H1 (cell line): Measurements from ENCODE around the gene TSPAN4. TPM values are rescaled to one million over a fixed set of nuclear protein-coding genes. Genes with fewer than 3 reads are reported as not detected.

ENCODE experiments used
- CTCF ChIA-PET: fragments of 300-600 bp; sonication (Branson Sonifier 250); formaldehyde crosslinking; loops from one replicate; lab custom pipeline; 2021; ENCODE audit not compliant: partially characterized antibody; lab: Charles Lee
- POLR2A ChIA-PET: fragments of 300-600 bp; sonication (Branson Sonifier 250); formaldehyde crosslinking; loops from one replicate; lab custom pipeline; 2021; ENCODE audit warnings: inconsistent platforms; ENCODE audit not compliant: partially characterized antibody; lab: Charles Lee
- DNase-seq, 2 experiments: peaks; one replicate each; pipeline versions ENCODE4 v3.0.0 to v3.0.0-alpha.2; 2010 to 2022; ENCODE audit warnings: low spot score in 2 of 2, low read depth in 1 of 2, mixed read lengths in 1 of 2
- FAIRE-seq: peaks from 2 replicates; lab custom pipeline; 2011; peaks lifted over from hg19 to GRCh38; lab: Jason Lieb, UNC
- H2AFZ ChIP-seq: 2 replicates; pipeline ENCODE4 v1.8.1; 2012; ENCODE audit warnings: low read length, inconsistent platforms
- H2AK5ac ChIP-seq: 2 replicates; pipeline ENCODE4 v1.6.1; 2013; ENCODE audit warnings: low read depth, low read length
- H2BK120ac ChIP-seq: replicated peaks from 2 replicates; pipeline ENCODE3; 2013; ENCODE audit warnings: low read depth, low read length, inconsistent platforms
- H2BK12ac ChIP-seq: 2 replicates; pipeline ENCODE4 v1.6.1; 2013; ENCODE audit warnings: low read depth, low read length
- H2BK15ac ChIP-seq: 2 replicates; pipeline ENCODE4 v1.6.1; 2013; ENCODE audit warnings: low read length
- H2BK20ac ChIP-seq: 2 replicates; pipeline ENCODE4 v1.6.1; 2013; ENCODE audit warnings: low read length
- H2BK5ac ChIP-seq: 2 replicates; pipeline ENCODE4 v1.6.1; 2013; ENCODE audit warnings: low read depth, low read length
- H3K14ac ChIP-seq: 2 replicates; pipeline ENCODE4 v1.6.1; 2013; ENCODE audit warnings: inconsistent platforms; ENCODE audit not compliant: insufficient read length
- H3K18ac ChIP-seq: 2 replicates; pipeline ENCODE4 v1.6.1; 2013; ENCODE audit warnings: low read length; ENCODE audit errors: extremely low read depth
- H3K23ac ChIP-seq: 2 replicates; pipeline ENCODE4 v1.6.1; 2013; ENCODE audit warnings: inconsistent platforms; ENCODE audit not compliant: insufficient read length
- H3K23me2 ChIP-seq: 2 replicates; pipeline ENCODE4 v1.6.1; 2013; ENCODE audit warnings: low read depth, low read length
- H3K27ac ChIP-seq: 2 replicates; pipeline ENCODE4 v1.6.1; 2011; ENCODE audit warnings: low read depth, low read length, inconsistent platforms
- H3K27me3 ChIP-seq, 4 experiments: replicated peaks in 1 of 4; 1 replicate in 1 of 4; 2 replicates in 3 of 4; pipeline versions ENCODE4 v1.6.1 to v1.8.1; 2011 to 2013; ENCODE audit warnings: low read length in 3 of 4, mild to moderate bottlenecking in 3 of 4, inconsistent platforms in 2 of 4, mixed read lengths in 2 of 4, moderate library complexity in 1 of 4; ENCODE audit not compliant: control insufficient read depth in 3 of 4, insufficient read depth in 3 of 4; ENCODE audit errors: extremely low read depth in 1 of 4
- H3K36me3 ChIP-seq, 4 experiments: 2 replicates each; pipeline versions ENCODE4 v1.6.1 to v1.8.1; 2011 to 2013; ENCODE audit warnings: mild to moderate bottlenecking in 4 of 4, low read length in 3 of 4, moderate library complexity in 2 of 4, control low read depth in 1 of 4, inconsistent platforms in 1 of 4; ENCODE audit not compliant: insufficient read depth in 4 of 4, control insufficient read depth in 2 of 4
- H3K4ac ChIP-seq: replicated peaks from 2 replicates; pipeline ENCODE3; 2013; ENCODE audit warnings: low read length, low read depth, mixed read lengths, inconsistent platforms; ENCODE audit not compliant: insufficient read length
- H3K4me1 ChIP-seq, 4 experiments: replicated peaks in 1 of 4; 1 replicate in 1 of 4; 2 replicates in 3 of 4; pipeline versions ENCODE4 v1.6.1 to v1.8.1; 2011 to 2013; ENCODE audit warnings: low read length in 3 of 4, inconsistent platforms in 2 of 4, mixed read lengths in 1 of 4; ENCODE audit not compliant: insufficient read depth in 4 of 4, control insufficient read depth in 3 of 4
- H3K4me2 ChIP-seq, 2 experiments: 2 replicates each; pipeline versions ENCODE4 v1.6.1 to v1.8.1; 2011 to 2013; ENCODE audit warnings: low read depth in 2 of 2, low read length in 2 of 2, control low read depth in 1 of 2, inconsistent platforms in 1 of 2, mild to moderate bottlenecking in 1 of 2; ENCODE audit not compliant: insufficient read depth in 1 of 2
- H3K4me3 ChIP-seq, 4 experiments: fragments of 200-600, 300-600 bp in 1 of 4; sonication (generic), shearing (Covaris generic), sonication (Bioruptor Twin) in 1 of 4; 2 replicates each; pipeline versions ENCODE4 v1.5.1 to v1.8.1; 2011 to 2016; ENCODE audit warnings: low read length in 4 of 4, low read depth in 3 of 4, control low read depth in 2 of 4, inconsistent platforms in 2 of 4, mild to moderate bottlenecking in 2 of 4, mixed read lengths in 1 of 4, moderate library complexity in 1 of 4; ENCODE audit not compliant: insufficient read depth in 2 of 4; ENCODE audit errors: extremely low read depth in 1 of 4
- H3K56ac ChIP-seq: replicated peaks from 2 replicates; pipeline ENCODE3; 2013; ENCODE audit warnings: low read depth, mild to moderate bottlenecking, mixed read lengths, low read length, inconsistent platforms; ENCODE audit not compliant: insufficient read length
- H3K79me1 ChIP-seq: 2 replicates; pipeline ENCODE4 v1.6.1; 2013; ENCODE audit warnings: low read depth, low read length, control low read depth
- H3K79me2 ChIP-seq, 2 experiments: 2 replicates each; pipeline versions ENCODE4 v1.6.1 to v1.8.1; 2012 to 2013; ENCODE audit warnings: low read length in 2 of 2, mild to moderate bottlenecking in 2 of 2, inconsistent platforms in 1 of 2; ENCODE audit not compliant: insufficient read depth in 2 of 2, control insufficient read depth in 1 of 2
- H3K9ac ChIP-seq, 4 experiments: replicated peaks in 1 of 4; 1 replicate in 1 of 4; 2 replicates in 3 of 4; pipeline versions ENCODE4 v1.6.1 to v1.8.1; 2011 to 2013; ENCODE audit warnings: low read depth in 3 of 4, low read length in 3 of 4, control low read depth in 2 of 4, mild to moderate bottlenecking in 2 of 4, moderate library complexity in 2 of 4, inconsistent platforms in 1 of 4; ENCODE audit errors: extremely low read depth in 1 of 4
- H3K9me3 ChIP-seq, 2 experiments: 2 replicates each; pipeline versions ENCODE4 v1.6.1 to v1.8.1; 2012 to 2013; ENCODE audit warnings: mild to moderate bottlenecking in 2 of 2, moderate library complexity in 2 of 2, control low read depth in 1 of 2, inconsistent platforms in 1 of 2, low read depth in 1 of 2, low read length in 1 of 2, mixed read lengths in 1 of 2; ENCODE audit not compliant: insufficient read depth in 2 of 2
- H4K20me1 ChIP-seq, 2 experiments: replicated peaks in 1 of 2; 2 replicates each; pipeline versions ENCODE3 to v1.8.1; 2011 to 2013; ENCODE audit warnings: inconsistent platforms in 2 of 2, low read length in 2 of 2, mild to moderate bottlenecking in 1 of 2; ENCODE audit not compliant: insufficient read depth in 2 of 2, control insufficient read depth in 1 of 2
- H4K5ac ChIP-seq: 2 replicates; pipeline ENCODE4 v1.6.1; 2013; ENCODE audit warnings: low read length, low read depth, mixed read lengths, inconsistent platforms; ENCODE audit not compliant: insufficient read length
- H4K8ac ChIP-seq: 2 replicates; pipeline ENCODE4 v1.8.0; 2013; ENCODE audit warnings: mild to moderate bottlenecking, moderate library complexity, low read length, inconsistent platforms; ENCODE audit not compliant: insufficient read depth; ENCODE audit errors: extremely low read depth
- H4K91ac ChIP-seq: replicated peaks from 2 replicates; pipeline ENCODE3; 2013; ENCODE audit warnings: low read length, mixed read lengths, inconsistent platforms; ENCODE audit not compliant: insufficient read length
- BRCA1 ChIP-seq: IDR thresholded peaks from 2 replicates; pipeline ENCODE4 v1.6.1; 2012; ENCODE audit warnings: low read depth, low read length, improper control_type of control experiment
- GTF2F1 ChIP-seq: IDR thresholded peaks from 2 replicates; pipeline ENCODE4 v1.6.1; 2012; ENCODE audit warnings: low read depth, low read length, improper control_type of control experiment, borderline replicate concordance
- HDAC6 ChIP-seq: IDR thresholded peaks from one replicate; pipeline ENCODE4 v1.7.1; 2012; ENCODE audit warnings: low read depth, mild to moderate bottlenecking, inconsistent platforms, low read length, moderate library complexity
- JUN ChIP-seq: IDR thresholded peaks from 2 replicates; pipeline ENCODE4 v1.6.1; 2011; ENCODE audit warnings: low read depth, mild to moderate bottlenecking, improper control_type of control experiment, low read length
- KDM1A ChIP-seq: fragments of 200-600, 300-600 bp; sonication (generic); IDR thresholded peaks from 2 replicates; pipeline ENCODE4 v1.7.1; 2016; ENCODE audit warnings: mild to moderate bottlenecking, low read length, borderline replicate concordance
- MAFK ChIP-seq: IDR thresholded peaks from 2 replicates; pipeline ENCODE4 v1.6.1; 2012; ENCODE audit warnings: low read depth, mild to moderate bottlenecking, improper control_type of control experiment, low read length
- PHF8 ChIP-seq: fragments of 200-600 bp; sonication (generic); conservative IDR thresholded peaks from 2 replicates; pipeline ENCODE4 v1.7.1; 2012; ENCODE audit warnings: low read depth, mild to moderate bottlenecking, inconsistent platforms, low read length, moderate library complexity
- POLR2AphosphoS5 ChIP-seq: IDR thresholded peaks from 2 replicates; pipeline ENCODE4 v1.6.1; 2011; ENCODE audit warnings: low read depth, low read length
- RBBP5 ChIP-seq: IDR thresholded peaks from 2 replicates; pipeline ENCODE4 v1.7.1; 2012; ENCODE audit warnings: low read depth, mild to moderate bottlenecking, inconsistent platforms, low read length, moderate library complexity, borderline replicate concordance
- SIN3A ChIP-seq, 2 experiments: IDR thresholded peaks in 1 of 2; conservative IDR thresholded peaks in 1 of 2; 2 replicates each; pipeline ENCODE4 v1.6.1; 2011 to 2012; ENCODE audit warnings: low read length in 2 of 2, improper control_type of control experiment in 1 of 2, low read depth in 1 of 2, mild to moderate bottlenecking in 1 of 2
- SP4 ChIP-seq: IDR thresholded peaks from 2 replicates; pipeline ENCODE4 v1.6.1; 2012; ENCODE audit warnings: low read length, inconsistent platforms
- TAF1 ChIP-seq: IDR thresholded peaks from 2 replicates; pipeline ENCODE4 v1.6.1; 2011; ENCODE audit warnings: mild to moderate bottlenecking, low read depth, low read length
- WGBS, 2 experiments: shearing (Covaris generic) in 1 of 2; methylation state at CpG; one replicate each; pipeline versions ENCODE4 v1.1.6 to v1.1.7; 2013 to 2015; ENCODE audit warnings: low lambda C conversion rate in 2 of 2, mixed read lengths in 2 of 2, inconsistent platforms in 1 of 2, low coverage in 1 of 2, missing lambda C conversion rate in 1 of 2; ENCODE audit not compliant: insufficient replicate concordance in 2 of 2, insufficient coverage in 1 of 2, insufficient read length in 1 of 2; ENCODE audit errors: extremely low coverage in 1 of 2, missing lambda C conversion rate in 1 of 2; 5-methylcytosine and 5-hydroxymethylcytosine counted together
- polyA plus RNA-seq, 7 experiments: library from polyadenylated mRNA; depleted of rRNA in 3 of 7; stranded (reverse) in 5 of 7; unstranded in 2 of 7; fragments of >200 nt in 5 of 7; fragments of 200-250 nt in 2 of 7; gene quantifications; 1 replicate in 5 of 7; 2 replicates in 1 of 7; 4 replicates in 1 of 7; pipeline versions ENCODE4 v1.2.1 to v1.2.3, GENCODE V29; 2011 to 2013; ENCODE audit warnings: missing spikeins in 2 of 7, mixed read lengths in 2 of 7
- total RNA-seq: library from RNA; stranded (reverse); fragmentation: NEBNext Ultra II Directional; extraction: Animal tissue kit (Norgen Biotek cat#: 25700); gene quantifications from 2 replicates; pipeline ENCODE4 v1.2.1, GENCODE V29; 2021
- TF ChIP-seq, protein P1 (sequence below): IDR thresholded peaks from 2 replicates; pipeline ENCODE4 v1.6.1; 2012; ENCODE audit warnings: inconsistent platforms

TSPAN4 gene
- total and polyA plus RNA-seq, 2 of the 8 experiments (the other 6 are each of a cell fraction or from before 2014, with no cell fraction given): 74.1 to 145 TPM

DNA sequence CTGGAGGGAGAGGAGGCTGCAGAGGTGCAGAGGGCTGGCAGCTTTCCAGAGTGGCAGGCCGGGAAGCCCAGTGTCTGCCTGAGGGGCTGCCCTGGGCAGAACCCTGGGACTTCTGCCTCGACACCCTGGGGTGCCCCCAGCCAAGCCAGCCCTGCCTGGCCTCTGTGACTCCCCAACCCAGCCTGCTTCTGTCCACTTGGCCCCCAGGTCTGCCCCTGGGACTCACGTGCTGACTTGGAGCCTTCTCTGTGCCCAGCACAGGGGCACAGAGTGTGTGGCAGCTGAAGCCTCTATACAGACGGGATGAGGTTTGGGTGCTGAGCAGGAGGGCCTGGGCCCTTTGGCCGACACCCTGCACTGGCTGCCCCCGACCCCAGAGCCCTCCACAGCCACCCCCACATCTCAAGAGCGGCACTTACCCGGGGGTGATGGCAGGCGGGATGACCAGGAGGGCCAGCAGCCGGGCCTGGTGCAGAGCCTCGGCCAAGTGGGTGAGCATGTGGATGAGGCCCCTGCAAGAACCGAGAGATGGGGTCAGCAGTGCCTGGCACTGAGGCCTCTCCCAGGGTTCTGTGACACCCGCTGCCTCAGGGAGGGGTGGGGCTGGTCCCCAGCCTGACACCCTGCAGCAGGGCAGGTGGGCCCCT is 50.5 kb downstream of the TSPAN4 start:
- H2BK120ac ChIP-seq: no peak overlapping the region
- POLR2A ChIA-PET: interaction anchor here (1.5 to 1.6 kb wide), 3 partner anchors 33 to 89 kb away, joined by 3 to 4 read pairs (median 4); no protein-coding TSS in a partner anchor
- TF ChIP-seq SIN3A (conservative IDR thresholded peaks at IDR 0.05 in 1 of 2, IDR thresholded peaks at IDR 0.05 in 1 of 2; ENCODE audit: low read depth in 1 of 2, low read length in 2 of 2) (no peak), JUN (no peak), TAF1 (no peak), PHF8 (no peak), GTF2F1 (no peak), MAFK (no peak), KDM1A (no peak), HDAC6 (no peak), RBBP5 (no peak), POLR2AphosphoS5 (no peak), SP4 (no peak), BRCA1 (no peak)
- TF ChIP-seq, protein P1, sequence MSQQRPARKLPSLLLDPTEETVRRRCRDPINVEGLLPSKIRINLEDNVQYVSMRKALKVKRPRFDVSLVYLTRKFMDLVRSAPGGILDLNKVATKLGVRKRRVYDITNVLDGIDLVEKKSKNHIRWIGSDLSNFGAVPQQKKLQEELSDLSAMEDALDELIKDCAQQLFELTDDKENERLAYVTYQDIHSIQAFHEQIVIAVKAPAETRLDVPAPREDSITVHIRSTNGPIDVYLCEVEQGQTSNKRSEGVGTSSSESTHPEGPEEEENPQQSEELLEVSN: no peak

More for the DNA sequence above, 50.5 kb downstream of the TSPAN4 start:
- Histone ChIP-seq H3K9me3 (no peaks in the 10 kb centered on the region), H4K20me1 (peaks cover 8 to 11% of the 10 kb centered on the region in 2 experiments), H3K79me1 (no peaks in the 10 kb centered on the region), H2BK12ac (no peak overlapping the region), H3K18ac (no peak overlapping the region), H3K79me2 (no peaks in the 10 kb centered on the region), H4K5ac (no peak overlapping the region), H3K14ac (no peak overlapping the region), H4K8ac (no peak overlapping the region), H3K9ac (no peak overlapping the region), H2BK20ac (no peak overlapping the region), H3K4me3 (no peak overlapping the region), H3K4ac (no peak overlapping the region), H2AFZ (no peak overlapping the region), H3K4me2 (no peak overlapping the region), H2BK15ac (no peak overlapping the region), H3K27ac (no peak overlapping the region), H4K91ac (no peak overlapping the region), H3K27me3 (no peaks in the 10 kb centered on the region), H3K36me3 (peaks cover 0 to 2% (median 0%) of the 10 kb centered on the region in 4 experiments; a peak in 1 of 8 replicates), H3K56ac (no peak overlapping the region), H3K23ac (no peak overlapping the region), H3K4me1 (peaks cover 0 to 5% (median 3%) of the 10 kb centered on the region in 4 experiments; a peak in 4 of 7 replicates), H2BK5ac (no peak overlapping the region), H2AK5ac (no peak overlapping the region), H3K23me2 (no peaks in the 10 kb centered on the region)
- WGBS, 2 experiments: 96% methylated on average over 13 of the region's 13 CpGs; no CpG with 5 or more reads in 1 of the 2 experiments
- FAIRE-seq: no peak
- CTCF ChIA-PET: interaction anchor here (0.7 to 4.8 kb wide), 5 partner anchors 12 to 113 kb away, joined by 3 to 20 read pairs (median 4); partner anchors contain the start of gene AP2A2
- DNase-seq: no peak
